Endothelial cell of umbilical vein (primary cell): ENCODE measurements around the gene ZNF415.

Experiments
- EZH2 ChIP-seq: IDR thresholded peaks from 2 replicates; pipeline ENCODE4 v1.6.1; 2012; ENCODE audit warnings: borderline replicate concordance, low read depth, mild to moderate bottlenecking, moderate library complexity, low read length, inconsistent platforms; ENCODE audit not compliant: severe bottlenecking
- FOS ChIP-seq: IDR thresholded peaks from 2 replicates; pipeline ENCODE4 v1.6.1; 2011; ENCODE audit warnings: mild to moderate bottlenecking, low read length, moderate library complexity, borderline replicate concordance; ENCODE audit not compliant: insufficient read depth
- GATA2 ChIP-seq: IDR thresholded peaks from 2 replicates; pipeline ENCODE4 v1.7.0; 2011; ENCODE audit warnings: low read depth, mild to moderate bottlenecking, moderate library complexity, mixed read lengths, low read length; ENCODE audit not compliant: insufficient read length, insufficient read depth
- JUN ChIP-seq: IDR thresholded peaks from 2 replicates; pipeline ENCODE4 v1.6.1; 2011; ENCODE audit warnings: borderline replicate concordance, low read depth; ENCODE audit not compliant: insufficient read length, insufficient read depth
- MYC ChIP-seq: IDR thresholded peaks from one replicate; pipeline ENCODE4 v1.6.1; 2011; ENCODE audit warnings: mild to moderate bottlenecking, low read depth, low read length
- POLR2A ChIP-seq: IDR thresholded peaks from 2 replicates; pipeline ENCODE4 v1.6.1; 2012; ENCODE audit warnings: low read depth, mild to moderate bottlenecking, control low read depth, low read length
- POLR2AphosphoS5 ChIP-seq: IDR thresholded peaks from 2 replicates; pipeline ENCODE4 v1.6.1; 2012; ENCODE audit warnings: low read depth, mild to moderate bottlenecking, control low read depth, low read length, moderate library complexity; ENCODE audit not compliant: insufficient read depth
- TF ChIP-seq, protein P1 (sequence below), 2 donors: IDR thresholded peaks; 1 replicate in 1 of 2; 2 replicates in 1 of 2; pipeline ENCODE4 v1.5.1; 2011; ENCODE audit warnings: low read length in 2 of 2, mild to moderate bottlenecking in 2 of 2, moderate library complexity in 2 of 2, control low read depth in 1 of 2, inconsistent platforms in 1 of 2, low read depth in 1 of 2; ENCODE audit not compliant: insufficient read depth in 1 of 2; ENCODE audit errors: extremely low read depth in 1 of 2
- TF ChIP-seq, protein P2 (sequence below): IDR thresholded peaks from 2 replicates; pipeline ENCODE4 v1.6.1; 2011; ENCODE audit not compliant: insufficient read depth, insufficient read length

DNA sequence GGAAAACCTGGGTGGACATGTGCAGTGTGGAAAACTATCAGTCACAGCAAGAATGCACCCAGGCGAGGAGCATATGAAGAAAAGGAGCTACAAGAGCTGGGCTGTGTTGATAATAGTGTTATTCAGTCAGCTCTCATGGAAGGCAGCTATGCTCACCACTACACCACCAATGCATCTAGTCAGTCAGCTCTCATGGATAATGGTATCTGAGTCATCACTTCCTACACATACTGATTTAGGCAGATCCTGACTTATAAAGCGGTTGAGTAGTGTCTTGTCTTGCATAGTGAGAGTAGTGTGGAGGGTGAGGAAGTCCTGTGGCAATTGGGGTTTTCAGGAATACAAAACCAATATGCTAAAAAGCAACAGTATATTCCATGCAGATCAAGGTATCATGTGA lies 20.4 kb downstream of the ZNF415 start:
- no peak for TF ChIP-seq JUN
- TF ChIP-seq, protein P1, sequence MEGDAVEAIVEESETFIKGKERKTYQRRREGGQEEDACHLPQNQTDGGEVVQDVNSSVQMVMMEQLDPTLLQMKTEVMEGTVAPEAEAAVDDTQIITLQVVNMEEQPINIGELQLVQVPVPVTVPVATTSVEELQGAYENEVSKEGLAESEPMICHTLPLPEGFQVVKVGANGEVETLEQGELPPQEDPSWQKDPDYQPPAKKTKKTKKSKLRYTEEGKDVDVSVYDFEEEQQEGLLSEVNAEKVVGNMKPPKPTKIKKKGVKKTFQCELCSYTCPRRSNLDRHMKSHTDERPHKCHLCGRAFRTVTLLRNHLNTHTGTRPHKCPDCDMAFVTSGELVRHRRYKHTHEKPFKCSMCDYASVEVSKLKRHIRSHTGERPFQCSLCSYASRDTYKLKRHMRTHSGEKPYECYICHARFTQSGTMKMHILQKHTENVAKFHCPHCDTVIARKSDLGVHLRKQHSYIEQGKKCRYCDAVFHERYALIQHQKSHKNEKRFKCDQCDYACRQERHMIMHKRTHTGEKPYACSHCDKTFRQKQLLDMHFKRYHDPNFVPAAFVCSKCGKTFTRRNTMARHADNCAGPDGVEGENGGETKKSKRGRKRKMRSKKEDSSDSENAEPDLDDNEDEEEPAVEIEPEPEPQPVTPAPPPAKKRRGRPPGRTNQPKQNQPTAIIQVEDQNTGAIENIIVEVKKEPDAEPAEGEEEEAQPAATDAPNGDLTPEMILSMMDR (IDR thresholded peaks at IDR 0.05; ENCODE audit: extremely low read depth in 1 of 2, insufficient read depth in 1 of 2, low read depth in 1 of 2, low read length in 2 of 2): no peak
- no peak for TF ChIP-seq POLR2A
- TF ChIP-seq GATA2: no peak
- TF ChIP-seq EZH2: no peak
- no peak for TF ChIP-seq POLR2AphosphoS5
- no peak for TF ChIP-seq MYC
- TF ChIP-seq, protein P2, sequence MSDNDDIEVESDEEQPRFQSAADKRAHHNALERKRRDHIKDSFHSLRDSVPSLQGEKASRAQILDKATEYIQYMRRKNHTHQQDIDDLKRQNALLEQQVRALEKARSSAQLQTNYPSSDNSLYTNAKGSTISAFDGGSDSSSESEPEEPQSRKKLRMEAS: no peak
- no peak for TF ChIP-seq FOS
